DMS53 treated with DMSO at 0.1 percent for 48 hours (cell line): ENCODE results near the gene DDX10.

Experiments
- DNase-seq: peaks from one replicate; lab custom pipeline; 2025; ENCODE audit not compliant: unreplicated experiment; lab: John Stamatoyannopoulos, UW

Gene DDX10

GRCh38 chr11:108970221-108970991, 305.5 kb downstream of the DDX10 start:
- no peak for DNase-seq

- no peak for DNase-seq
Observed at GRCh38 chr11:108973402-108974162, 308.7 kb downstream of the DDX10 start.

GRCh38 chr11:108975026-108975425, 310.2 kb downstream of the DDX10 start:
- DNase-seq: peak; percentile 72

GRCh38 chr11:108975641-108976071, 310.8 kb downstream of the DDX10 start:
- DNase-seq: peak; percentile 55

DNA sequence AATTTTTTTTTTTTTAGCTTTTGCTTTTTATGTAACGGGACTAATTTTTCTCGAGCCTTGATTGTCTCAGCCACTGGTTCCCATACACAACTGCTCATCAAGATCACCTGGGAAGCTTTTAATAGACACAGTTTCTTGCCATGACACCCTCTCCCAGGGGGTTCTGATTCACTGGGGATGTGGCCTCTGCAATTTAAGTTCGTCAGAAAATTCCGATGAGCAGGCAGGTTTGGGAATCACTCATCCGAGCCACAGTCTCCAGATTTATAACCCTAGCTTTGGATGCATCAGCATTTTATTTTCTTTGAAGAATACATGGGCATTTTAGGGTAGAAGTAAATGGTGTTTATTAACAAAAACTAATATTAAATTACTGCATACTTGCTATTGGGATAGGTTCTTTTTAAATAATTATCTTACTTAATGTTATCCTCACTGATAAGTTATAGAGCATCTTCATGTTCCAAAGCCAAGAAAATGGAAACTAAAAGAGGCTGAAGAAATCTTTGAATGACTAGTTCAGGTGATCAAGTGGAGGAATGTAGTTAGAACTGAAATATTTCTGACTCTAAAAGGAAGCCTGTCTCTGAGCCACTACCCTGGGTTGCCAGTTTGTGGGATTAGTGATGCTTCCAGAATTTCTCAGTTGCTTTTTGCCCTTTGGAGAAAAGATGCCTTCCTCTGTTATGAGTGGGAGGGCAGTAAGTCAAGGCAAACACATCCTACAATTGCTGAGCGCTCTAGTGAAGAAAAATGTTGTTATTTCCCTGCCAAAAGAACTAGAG, 319.0 kb downstream of the DDX10 start:
- no peak for DNase-seq

GRCh38 chr11:108984523-108984922, 319.7 kb downstream of the DDX10 start:
- DNase-seq: no peak

GRCh38 chr11:108985236-108985944, 320.5 kb downstream of the DDX10 start:
- no peak for DNase-seq

DNA sequence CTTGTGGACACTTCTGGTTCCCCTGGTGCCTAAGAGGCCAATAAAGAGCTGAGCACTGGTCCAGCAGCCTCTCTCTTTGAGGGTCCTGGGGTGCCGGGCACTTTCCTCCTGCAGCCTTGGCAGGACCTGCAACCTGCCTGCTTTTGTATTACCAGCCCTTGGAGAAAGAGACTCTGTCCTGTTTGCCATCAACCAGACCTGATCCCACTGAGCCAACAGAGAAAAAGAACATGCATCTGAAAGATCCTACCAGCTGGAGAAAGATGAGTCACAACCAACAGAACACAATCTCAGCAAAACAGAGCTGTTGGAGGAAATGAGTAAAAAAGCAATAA, 321.0 kb downstream of the DDX10 start:
- DNase-seq: no peak
